Trophoblast cell (in vitro differentiated cells and primary cell): Measurements from ENCODE around the gene MIER2.

Experiments
- DNase-seq, 2 donors: peaks; one replicate each; pipeline ENCODE4 v3.0.0-alpha.2; 2016
- H2AFZ ChIP-seq: 2 replicates; pipeline ENCODE4 v1.6.1; 2013; ENCODE audit warnings: low read length, moderate library complexity, mild to moderate bottlenecking; ENCODE audit not compliant: insufficient read depth, poor library complexity
- H2AK5ac ChIP-seq: 2 replicates; pipeline ENCODE4 v1.6.1; 2013; ENCODE audit warnings: mild to moderate bottlenecking, low read length
- H2BK120ac ChIP-seq: 2 replicates; pipeline ENCODE4 v1.6.1; 2013; ENCODE audit warnings: low read length, mild to moderate bottlenecking, moderate library complexity; ENCODE audit not compliant: insufficient read depth, poor library complexity
- H2BK12ac ChIP-seq: 2 replicates; pipeline ENCODE4 v1.6.1; 2013; ENCODE audit warnings: mild to moderate bottlenecking, low read length, moderate library complexity
- H2BK5ac ChIP-seq: 2 replicates; pipeline ENCODE4 v1.6.1; 2013; ENCODE audit warnings: low read length, low read depth, moderate library complexity, mild to moderate bottlenecking; ENCODE audit not compliant: poor library complexity
- H3K14ac ChIP-seq: 2 replicates; pipeline ENCODE4 v1.6.1; 2013; ENCODE audit warnings: mild to moderate bottlenecking, low read length
- H3K18ac ChIP-seq: 2 replicates; pipeline ENCODE4 v1.6.1; 2013; ENCODE audit warnings: mild to moderate bottlenecking, low read length
- H3K23ac ChIP-seq: 2 replicates; pipeline ENCODE4 v1.6.1; 2013; ENCODE audit warnings: low read length
- H3K27ac ChIP-seq: 2 replicates; pipeline ENCODE4 v1.5.1; 2013; ENCODE audit warnings: low read depth, mild to moderate bottlenecking, inconsistent platforms, low read length, moderate library complexity
- H3K27me3 ChIP-seq: 2 replicates; pipeline ENCODE4 v1.6.1; 2013; ENCODE audit warnings: inconsistent platforms, mild to moderate bottlenecking, low read length, moderate library complexity; ENCODE audit not compliant: insufficient read depth
- H3K36me3 ChIP-seq, 2 experiments: 1 replicate in 1 of 2; 2 replicates in 1 of 2; pipeline ENCODE4 v1.6.1; 2013; ENCODE audit warnings: low read length in 2 of 2, mild to moderate bottlenecking in 2 of 2, moderate library complexity in 1 of 2; ENCODE audit not compliant: insufficient read depth in 2 of 2, control insufficient read depth in 1 of 2
- H3K4ac ChIP-seq: 2 replicates; pipeline ENCODE4 v1.6.1; 2013; ENCODE audit warnings: low read depth, mild to moderate bottlenecking, low read length, moderate library complexity
- H3K4me1 ChIP-seq, 2 experiments: 1 replicate in 1 of 2; 2 replicates in 1 of 2; pipeline ENCODE4 v1.6.1; 2013; ENCODE audit warnings: low read length in 2 of 2, mild to moderate bottlenecking in 2 of 2, moderate library complexity in 1 of 2; ENCODE audit not compliant: insufficient read depth in 2 of 2, control insufficient read depth in 1 of 2
- H3K4me2 ChIP-seq: 2 replicates; pipeline ENCODE4 v1.6.1; 2013; ENCODE audit warnings: inconsistent platforms, mild to moderate bottlenecking, low read length, moderate library complexity
- H3K4me3 ChIP-seq: 2 replicates; pipeline ENCODE4 v1.5.1; 2013; ENCODE audit warnings: mild to moderate bottlenecking, low read depth, low read length, inconsistent platforms
- H3K79me1 ChIP-seq: one replicate; pipeline ENCODE4 v1.6.1; 2013; ENCODE audit warnings: low read length
- H3K79me2 ChIP-seq: 2 replicates; pipeline ENCODE4 v1.6.1; 2013; ENCODE audit warnings: low read length, mild to moderate bottlenecking; ENCODE audit not compliant: control insufficient read depth, insufficient read depth, poor library complexity
- H3K9ac ChIP-seq: 2 replicates; pipeline ENCODE4 v1.6.1; 2013; ENCODE audit warnings: mild to moderate bottlenecking, low read length
- H3K9me3 ChIP-seq: 2 replicates; pipeline ENCODE4 v1.6.1; 2013; ENCODE audit warnings: low read depth, mild to moderate bottlenecking, control low read depth, inconsistent platforms, low read length; ENCODE audit not compliant: insufficient read depth
- H4K12ac ChIP-seq: 2 replicates; pipeline ENCODE4 v1.6.1; 2013; ENCODE audit warnings: low read depth, mild to moderate bottlenecking, low read length, moderate library complexity
- H4K8ac ChIP-seq: 2 replicates; pipeline ENCODE4 v1.6.1; 2013; ENCODE audit warnings: low read depth, mild to moderate bottlenecking, low read length, moderate library complexity
- H4K91ac ChIP-seq: one replicate; pipeline ENCODE4 v1.6.1; 2013; ENCODE audit warnings: low read depth, mild to moderate bottlenecking, low read length, moderate library complexity
- WGBS: extraction: QIAGEN DNeasy Blood & Tissue Kit; methylation state at CpG from one replicate; pipeline ENCODE4 v1.1.7; 2013; ENCODE audit warnings: missing lambda C conversion rate; ENCODE audit not compliant: insufficient read length, insufficient coverage; ENCODE audit errors: extremely low coverage; 5-methylcytosine and 5-hydroxymethylcytosine counted together

Gene MIER2

GRCh38 chr19:367963-368629 lies 23.5 kb upstream of the MIER2 start:
- H3K9ac ChIP-seq, result no peak overlapping the region
- H3K36me3 ChIP-seq, result no peaks in the 10 kb centered on the region
- H3K27ac ChIP-seq, result no peak overlapping the region
- no CpG with 5 or more reads among the region's 22 CpGs for WGBS
- DNase-seq, result no peak
- H3K79me2 ChIP-seq, result no peaks in the 10 kb centered on the region
- H3K18ac ChIP-seq, result no peak overlapping the region
- H3K9me3 ChIP-seq, result peaks cover 1% of the 10 kb centered on the region
- H3K79me1 ChIP-seq, result no peaks in the 10 kb centered on the region
- H4K91ac ChIP-seq, result no peak overlapping the region
- H3K14ac ChIP-seq, result no peak overlapping the region
- no peak overlapping the region for H2AFZ ChIP-seq
- H3K4me2 ChIP-seq, result no peak overlapping the region
- H2AK5ac ChIP-seq, result no peak overlapping the region
- H3K27me3 ChIP-seq, result no peaks in the 10 kb centered on the region
- H3K4ac ChIP-seq, result no peak overlapping the region
- no peak overlapping the region for H2BK12ac ChIP-seq
- no peak overlapping the region for H4K8ac ChIP-seq
- no peak overlapping the region for H4K12ac ChIP-seq
- H3K4me3 ChIP-seq, result no peak overlapping the region
- peaks cover 0 to 2% of the 10 kb centered on the region in 2 experiments for H3K4me1 ChIP-seq
- H2BK5ac ChIP-seq, result no peak overlapping the region
- no peak overlapping the region for H3K23ac ChIP-seq
- H2BK120ac ChIP-seq, result no peak overlapping the region

GRCh38 chr19:367561-367960 lies 23.0 kb upstream of the MIER2 start:
- Histone ChIP-seq H4K8ac (no peak overlapping the region), H3K4me3 (no peak overlapping the region), H3K79me1 (no peaks in the 10 kb centered on the region), H2BK5ac (no peak overlapping the region), H4K91ac (no peak overlapping the region), H3K9me3 (peaks cover 1% of the 10 kb centered on the region), H3K14ac (no peak overlapping the region), H3K4me2 (no peak overlapping the region), H4K12ac (no peak overlapping the region), H3K4ac (no peak overlapping the region), H3K23ac (no peak overlapping the region), H3K4me1 (peaks cover 0 to 2% of the 10 kb centered on the region in 2 experiments), H2AFZ (no peak overlapping the region), H3K79me2 (no peaks in the 10 kb centered on the region), H2BK120ac (no peak overlapping the region), H2AK5ac (no peak overlapping the region), H3K27ac (no peak overlapping the region), H3K27me3 (no peaks in the 10 kb centered on the region), H3K36me3 (no peaks in the 10 kb centered on the region), H3K18ac (no peak overlapping the region), H3K9ac (no peak overlapping the region), H2BK12ac (no peak overlapping the region)
- no peak for DNase-seq
- no CpG with 5 or more reads among the region's 14 CpGs for whole genome bisulfite sequencing

- no peak overlapping the region for H2BK5ac ChIP-seq
Observed at GRCh38 chr19:366951-367350, 22.4 kb upstream of the MIER2 start.

GRCh38 chr19:366205-366783 lies 21.7 kb upstream of the MIER2 start:
- Histone ChIP-seq H3K23ac (no peak overlapping the region), H3K4me3 (no peak overlapping the region), H3K79me1 (no peaks in the 10 kb centered on the region), H3K9ac (no peak overlapping the region), H3K14ac (no peak overlapping the region), H3K36me3 (no peaks in the 10 kb centered on the region), H3K4me1 (peaks cover 0 to 2% of the 10 kb centered on the region in 2 experiments), H4K91ac (no peak overlapping the region), H2AFZ (no peak overlapping the region), H3K9me3 (peaks cover 1% of the 10 kb centered on the region), H3K79me2 (no peaks in the 10 kb centered on the region), H3K27ac (no peak overlapping the region), H2BK5ac (no peak overlapping the region), H3K18ac (no peak overlapping the region), H3K27me3 (no peaks in the 10 kb centered on the region), H2AK5ac (no peak overlapping the region), H3K4me2 (no peak overlapping the region), H4K8ac (no peak overlapping the region), H2BK12ac (no peak overlapping the region), H2BK120ac (no peak overlapping the region), H4K12ac (no peak overlapping the region), H3K4ac (no peak overlapping the region)
- DNase-seq, result no peak
- WGBS, result no CpG with 5 or more reads among the region's 17 CpGs

More at GRCh38 chr19:366951-367350, 22.4 kb upstream of the MIER2 start:
- Histone ChIP-seq H3K27ac (no peak overlapping the region), H3K23ac (no peak overlapping the region), H4K12ac (no peak overlapping the region), H3K18ac (no peak overlapping the region), H3K79me1 (no peaks in the 10 kb centered on the region), H3K9me3 (peaks cover 1% of the 10 kb centered on the region), H2BK12ac (no peak overlapping the region), H3K36me3 (no peaks in the 10 kb centered on the region), H3K14ac (no peak overlapping the region), H2AK5ac (no peak overlapping the region), H3K79me2 (no peaks in the 10 kb centered on the region), H3K4me2 (no peak overlapping the region), H3K27me3 (no peaks in the 10 kb centered on the region), H4K91ac (no peak overlapping the region), H3K4me1 (peaks cover 0 to 2% of the 10 kb centered on the region in 2 experiments), H4K8ac (no peak overlapping the region), H3K4ac (no peak overlapping the region), H2BK120ac (no peak overlapping the region), H2AFZ (no peak overlapping the region), H3K4me3 (no peak overlapping the region), H3K9ac (no peak overlapping the region)
- no peak for DNase-seq
- no CpG with 5 or more reads among the region's 8 CpGs for WGBS
